H9 (cell line): ENCODE data around the gene PLA2G4D. TPM values are rescaled to one million over a fixed set of nuclear protein-coding genes. Genes with fewer than 3 reads are reported as not detected.

ENCODE experiments used
- DNase-seq: peaks from one replicate; pipeline ENCODE4 v3.0.0-alpha.2; 2017
- H2AFZ ChIP-seq: one replicate; pipeline ENCODE4 v1.6.1; 2013; ENCODE audit warnings: mild to moderate bottlenecking, low read length, control low read depth, moderate library complexity
- H2AK5ac ChIP-seq: 2 replicates; pipeline ENCODE4 v1.6.1; 2013; ENCODE audit warnings: low read length, control low read depth, mixed read lengths; ENCODE audit not compliant: insufficient read length
- H2BK120ac ChIP-seq: one replicate; pipeline ENCODE4 v1.6.1; 2013; ENCODE audit warnings: low read depth, mild to moderate bottlenecking, low read length, control low read depth, inconsistent platforms; ENCODE audit not compliant: poor library complexity, severe bottlenecking
- H2BK12ac ChIP-seq: 2 replicates; pipeline ENCODE4 v1.6.1; 2013; ENCODE audit warnings: low read length, control low read depth, mixed read lengths, low read depth; ENCODE audit not compliant: insufficient read length
- H2BK15ac ChIP-seq: 2 replicates; pipeline ENCODE4 v1.6.1; 2013; ENCODE audit warnings: low read depth, low read length, control low read depth
- H2BK20ac ChIP-seq: one replicate; pipeline ENCODE4 v1.6.1; 2013; ENCODE audit warnings: low read depth, mild to moderate bottlenecking, low read length, control low read depth, inconsistent platforms; ENCODE audit not compliant: poor library complexity, severe bottlenecking
- H2BK5ac ChIP-seq: 2 replicates; pipeline ENCODE4 v1.6.1; 2013; ENCODE audit warnings: low read length, control low read depth, mixed read lengths; ENCODE audit not compliant: insufficient read length
- H3K14ac ChIP-seq: 2 replicates; pipeline ENCODE4 v1.6.1; 2013; ENCODE audit warnings: low read length, control low read depth; ENCODE audit not compliant: insufficient read depth
- H3K18ac ChIP-seq: 2 replicates; pipeline ENCODE4 v1.6.1; 2013; ENCODE audit warnings: low read depth, mild to moderate bottlenecking, mixed read lengths, low read length, control low read depth; ENCODE audit not compliant: insufficient read length
- H3K23ac ChIP-seq: 2 replicates; pipeline ENCODE4 v1.6.1; 2013; ENCODE audit warnings: low read length, control low read depth, mixed read lengths, low read depth; ENCODE audit not compliant: insufficient read length
- H3K23me2 ChIP-seq: 2 replicates; pipeline ENCODE4 v1.6.1; 2013; ENCODE audit warnings: low read depth, mild to moderate bottlenecking, mixed read lengths, low read length, control low read depth; ENCODE audit not compliant: insufficient read length, poor library complexity, severe bottlenecking
- H3K27ac ChIP-seq: 2 replicates; pipeline ENCODE4 v1.5.1; 2013; ENCODE audit warnings: low read length, control low read depth, mixed read lengths, low read depth; ENCODE audit not compliant: insufficient read length
- H3K27me3 ChIP-seq: 2 replicates; pipeline ENCODE4 v1.6.1; 2013; ENCODE audit warnings: low read length, control low read depth, inconsistent platforms; ENCODE audit not compliant: insufficient read depth
- H3K4ac ChIP-seq: 2 replicates; pipeline ENCODE4 v1.6.1; 2013; ENCODE audit warnings: low read depth, mild to moderate bottlenecking, control low read depth, inconsistent platforms, low read length, moderate library complexity
- H3K4me1 ChIP-seq: 2 replicates; pipeline ENCODE4 v1.6.1; 2013; ENCODE audit warnings: low read length, control low read depth, inconsistent platforms; ENCODE audit not compliant: insufficient read depth
- H3K4me2 ChIP-seq: 2 replicates; pipeline ENCODE4 v1.6.1; 2013; ENCODE audit warnings: low read length, control low read depth, mixed read lengths; ENCODE audit not compliant: insufficient read length, insufficient read depth
- H3K56ac ChIP-seq: 2 replicates; pipeline ENCODE4 v1.6.1; 2013; ENCODE audit warnings: low read depth, mild to moderate bottlenecking, mixed read lengths, low read length, control low read depth; ENCODE audit not compliant: insufficient read length
- H3K79me1 ChIP-seq: 2 replicates; pipeline ENCODE4 v1.6.1; 2013; ENCODE audit warnings: low read depth, mild to moderate bottlenecking, moderate library complexity, low read length, control low read depth, inconsistent platforms; ENCODE audit not compliant: insufficient read depth, poor library complexity, severe bottlenecking
- H3K79me2 ChIP-seq: 2 replicates; pipeline ENCODE4 v1.6.1; 2013; ENCODE audit warnings: low read length, control low read depth, inconsistent platforms; ENCODE audit not compliant: insufficient read depth
- H3K9ac ChIP-seq: 2 replicates; pipeline ENCODE4 v1.6.1; 2013; ENCODE audit warnings: low read length, control low read depth, mixed read lengths; ENCODE audit not compliant: insufficient read length; ENCODE audit errors: extremely low read depth
- H3K9me3 ChIP-seq: one replicate; pipeline ENCODE4 v1.6.1; 2013; ENCODE audit warnings: low read depth, low read length, inconsistent platforms; ENCODE audit not compliant: control insufficient read depth
- H3T11ph ChIP-seq: one replicate; pipeline ENCODE4 v1.6.1; 2013; ENCODE audit warnings: mild to moderate bottlenecking, low read length, control low read depth, inconsistent platforms
- H4K20me1 ChIP-seq: one replicate; pipeline ENCODE4 v1.6.1; 2013; ENCODE audit not compliant: control insufficient read depth, insufficient read length, insufficient read depth
- H4K5ac ChIP-seq: 2 replicates; pipeline ENCODE4 v1.6.1; 2013; ENCODE audit warnings: low read depth, mild to moderate bottlenecking, mixed read lengths, low read length, control low read depth; ENCODE audit not compliant: insufficient read length
- H4K8ac ChIP-seq: replicated peaks from 2 replicates; pipeline ENCODE4 v1.6.1; 2013; ENCODE audit warnings: low read length, control low read depth, mixed read lengths, low read depth; ENCODE audit not compliant: insufficient read length
- H4K91ac ChIP-seq: 2 replicates; pipeline ENCODE4 v1.6.1; 2013; ENCODE audit warnings: low read depth, mild to moderate bottlenecking, moderate library complexity, mixed read lengths, low read length, control low read depth; ENCODE audit not compliant: insufficient read length
- H3K27ac Mint-ChIP-seq, 3 experiments: 2 replicates in 2 of 3; 3 replicates in 1 of 3; pipeline ENCODE4 v1.8.0; 2020 to 2021; ENCODE audit warnings: mixed read lengths in 3 of 3, mild to moderate bottlenecking in 1 of 3, moderate library complexity in 1 of 3
- H3K27me3 Mint-ChIP-seq: 2 replicates; pipeline ENCODE4 v1.8.0; 2021; ENCODE audit warnings: low read depth, mild to moderate bottlenecking, moderate library complexity, mixed read lengths
- H3K36me3 Mint-ChIP-seq, 3 experiments: 2 replicates in 2 of 3; 3 replicates in 1 of 3; pipeline ENCODE4 v1.8.0; 2020 to 2021; ENCODE audit warnings: low read depth in 3 of 3, mixed read lengths in 3 of 3; ENCODE audit not compliant: insufficient read depth in 1 of 3
- H3K4me1 Mint-ChIP-seq, 2 experiments: 2 replicates each; pipeline ENCODE4 v1.8.0; 2020; ENCODE audit warnings: mixed read lengths in 2 of 2
- H3K4me3 Mint-ChIP-seq, 2 experiments: 2 replicates in 1 of 2; 3 replicates in 1 of 2; pipeline ENCODE4 v1.8.0; 2020 to 2021; ENCODE audit warnings: mild to moderate bottlenecking in 2 of 2, mixed read lengths in 2 of 2, moderate library complexity in 1 of 2
- H3K9me3 Mint-ChIP-seq, 2 experiments: 2 replicates in 1 of 2; 3 replicates in 1 of 2; pipeline ENCODE4 v1.8.0; 2020; ENCODE audit warnings: mild to moderate bottlenecking in 2 of 2, mixed read lengths in 2 of 2, moderate library complexity in 1 of 2
- CTCF ChIP-seq: fragments of 200-600 bp; sonication (generic); conservative IDR thresholded peaks from 3 replicates; pipeline ENCODE4 v1.8.0; 2021; ENCODE audit warnings: antibody characterized with exemption, mild to moderate bottlenecking
- WGBS: extraction: QIAGEN DNeasy Blood & Tissue Kit; methylation state at CpG from one replicate; pipeline ENCODE4 v1.1.7; 2013; ENCODE audit warnings: missing lambda C conversion rate, low lambda C conversion rate, mixed read lengths; ENCODE audit not compliant: insufficient read length; ENCODE audit errors: extremely low coverage; 5-methylcytosine and 5-hydroxymethylcytosine counted together
- total RNA-seq: library from RNA; stranded (reverse); gene quantifications from 2 replicates; pipeline ENCODE4 v1.2.1, GENCODE V29; 2021

The PLA2G4D gene
- total RNA-seq, 1 experiment from 2014 or later, result 0.33 TPM

DNA sequence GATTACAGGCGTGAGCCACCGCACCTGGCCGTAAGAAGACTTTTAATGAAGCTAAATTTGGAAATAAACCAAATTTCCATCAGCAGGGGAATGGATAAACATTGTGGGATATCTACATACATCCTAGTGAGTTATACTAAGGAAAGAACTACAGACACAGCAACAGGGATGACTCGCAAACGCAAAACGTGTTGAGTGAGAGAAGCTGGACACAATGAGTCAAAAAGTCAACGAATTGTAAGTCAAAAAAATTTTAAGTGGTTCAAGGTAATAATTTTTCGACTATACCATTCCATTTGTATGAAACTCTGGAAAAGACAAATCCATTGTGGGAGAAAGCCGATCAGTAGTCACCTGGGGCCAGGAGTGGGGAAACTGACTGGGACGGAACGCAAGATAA, 42.2 kb upstream of the PLA2G4D start:
- no peak overlapping the region for H3K27ac ChIP-seq
- no peak overlapping the region for H2BK20ac ChIP-seq
- Mint-ChIP-seq H3K27ac (no peak overlapping the region), H3K4me1 (peaks cover 7 to 12% of the 10 kb centered on the region in 2 experiments), H3K9me3 (peaks cover 9 to 11% of the 10 kb centered on the region in 2 experiments), H3K27me3 (no peaks in the 10 kb centered on the region), H3K36me3 (no peaks in the 10 kb centered on the region), H3K4me3 (no peak overlapping the region)
- H3K23me2 ChIP-seq, result no peaks in the 10 kb centered on the region
- no peaks in the 10 kb centered on the region for H3K79me2 ChIP-seq
- H3K18ac ChIP-seq, result no peak overlapping the region
- no CpG with 5 or more reads among the region's 11 CpGs for WGBS
- H4K5ac ChIP-seq, result no peak overlapping the region
- H3T11ph ChIP-seq, result no peak overlapping the region
- no peak overlapping the region for H3K14ac ChIP-seq
- H2AFZ ChIP-seq, result no peak overlapping the region
- H2BK15ac ChIP-seq, result no peak overlapping the region
- H3K9ac ChIP-seq, result no peak overlapping the region
- H3K9me3 ChIP-seq, result no peaks in the 10 kb centered on the region
- no peak overlapping the region for H3K23ac ChIP-seq
- no peak overlapping the region for H3K56ac ChIP-seq
- H2BK12ac ChIP-seq, result no peak overlapping the region
- no peak overlapping the region for H3K4me2 ChIP-seq
- no peak for TF ChIP-seq CTCF
- H4K8ac ChIP-seq, result no peak overlapping the region
- no peaks in the 10 kb centered on the region for H3K27me3 ChIP-seq
- no peak overlapping the region for H2AK5ac ChIP-seq
- H2BK120ac ChIP-seq, result no peak overlapping the region
- no peak overlapping the region for H4K91ac ChIP-seq
- no peaks in the 10 kb centered on the region for H3K4me1 ChIP-seq
- DNase-seq, result no peak
- H3K4ac ChIP-seq, result no peak overlapping the region
- H3K79me1 ChIP-seq, result no peaks in the 10 kb centered on the region
- H4K20me1 ChIP-seq, result no peaks in the 10 kb centered on the region
- no peak overlapping the region for H2BK5ac ChIP-seq
